ENCODE measurements around the gene NISCH.

The NISCH gene

DNA sequence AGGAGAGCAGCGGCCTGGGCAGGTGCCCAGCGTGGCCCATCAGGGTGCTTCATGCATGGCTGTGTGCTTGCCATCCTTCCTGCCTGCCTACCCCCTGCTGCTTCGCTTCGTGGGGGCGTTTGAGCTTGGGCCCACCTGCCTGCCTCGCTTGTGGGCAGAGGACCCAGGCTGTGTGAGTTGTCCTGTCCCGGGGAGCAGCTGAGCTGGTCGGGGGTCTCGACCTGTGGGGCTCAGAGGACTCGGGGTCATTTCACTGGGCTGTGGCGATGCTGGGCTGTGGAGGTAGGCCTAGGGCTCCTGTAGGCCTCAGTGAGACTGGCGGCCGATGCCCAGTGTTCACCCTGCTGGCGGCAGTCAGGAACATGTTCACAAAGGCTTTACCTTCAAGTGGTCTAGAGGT is 27.7 kb downstream of the NISCH start:
- TF ChIP-seq CTCF (IDR thresholded peaks at IDR 0.05; ENCODE audit: low read depth, low read length), result no peak
- DNase-seq (ENCODE audit: extremely low read depth, low read depth), result no peak

DNA sequence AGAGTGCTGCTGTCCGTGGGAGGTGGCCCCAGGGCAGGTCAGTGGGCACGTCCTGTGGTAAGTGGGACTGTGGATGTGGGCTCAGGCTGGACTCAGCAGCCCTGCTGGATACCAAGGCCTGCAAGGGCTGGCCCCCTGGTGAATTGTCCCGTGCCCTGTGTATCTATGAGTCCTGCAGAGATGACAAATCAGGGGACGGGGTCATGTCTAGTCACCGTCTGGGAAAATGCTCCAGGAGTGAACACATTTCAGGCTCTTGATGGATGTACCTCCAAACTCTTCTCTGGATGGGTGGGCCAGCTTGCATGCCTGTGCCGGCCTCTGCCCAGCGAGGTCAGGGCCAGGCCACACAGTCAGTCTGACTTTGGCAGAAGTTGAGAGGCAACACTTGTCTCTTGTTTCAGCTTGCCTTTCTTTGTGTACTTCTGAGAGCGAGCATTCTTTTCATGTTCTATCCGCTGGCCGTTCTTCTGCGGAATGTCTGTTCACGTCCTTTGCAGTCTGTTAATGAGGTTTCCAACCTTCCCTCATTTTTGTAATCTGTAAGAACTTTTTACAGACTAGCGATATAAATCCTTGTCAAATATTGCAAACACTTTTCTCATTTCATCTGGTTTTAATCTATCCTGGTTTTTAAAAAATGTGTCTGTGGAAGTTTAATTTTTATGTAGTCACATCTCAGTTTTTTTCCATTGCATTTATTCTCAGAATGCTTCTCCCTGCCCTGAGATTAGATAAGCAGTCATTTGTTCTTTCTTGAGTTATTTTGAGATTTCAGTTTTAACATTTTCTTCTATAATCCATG is 28.4 kb downstream of the NISCH start:
- DNase-seq (ENCODE audit: extremely low read depth, low read depth), result no peak
- TF ChIP-seq CTCF (IDR thresholded peaks at IDR 0.05; ENCODE audit: low read depth, low read length), result no peak

DNA sequence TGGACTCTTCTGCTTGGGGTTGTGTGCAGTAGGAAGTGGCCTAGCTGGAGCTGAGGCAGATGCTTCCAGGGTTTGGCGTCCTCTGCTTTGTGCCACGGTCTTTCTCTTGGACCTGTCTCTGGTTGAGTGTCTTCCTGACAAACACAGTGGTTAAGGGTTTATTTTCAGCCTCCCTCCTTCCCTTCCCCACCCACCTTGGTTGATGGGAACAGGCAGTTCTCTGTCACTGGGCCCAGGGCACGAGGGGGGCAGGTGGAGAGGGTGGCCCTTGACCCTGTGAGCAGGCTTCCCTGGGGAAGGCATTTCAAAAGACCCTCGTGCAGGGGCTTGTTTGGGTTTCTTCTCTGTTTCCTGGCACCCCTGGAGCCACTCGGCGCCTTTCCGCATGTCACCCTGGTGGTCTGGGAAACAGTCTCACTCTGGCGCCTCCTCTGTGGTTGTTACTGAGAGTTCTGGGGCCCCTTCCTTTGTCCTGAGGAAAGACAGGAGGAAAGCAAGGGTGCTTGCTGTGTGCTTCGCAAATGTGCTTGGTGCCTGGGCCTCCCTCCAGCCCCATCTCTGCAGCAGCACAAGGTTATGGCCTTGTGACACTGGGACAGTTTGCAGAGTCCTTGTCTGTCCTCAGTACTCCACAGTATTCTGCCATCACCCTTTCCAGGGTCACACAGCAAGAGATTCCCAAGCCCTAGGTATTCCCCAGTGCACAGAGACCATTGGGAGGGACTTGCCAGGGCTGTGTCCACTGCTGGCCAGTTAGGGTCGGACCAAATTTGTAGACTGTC is 29.5 kb downstream of the NISCH start:
- no peak for TF ChIP-seq CTCF (IDR thresholded peaks at IDR 0.05; ENCODE audit: low read depth, low read length)
- DNase-seq (ENCODE audit: extremely low read depth, low read depth), result no peak

DNA sequence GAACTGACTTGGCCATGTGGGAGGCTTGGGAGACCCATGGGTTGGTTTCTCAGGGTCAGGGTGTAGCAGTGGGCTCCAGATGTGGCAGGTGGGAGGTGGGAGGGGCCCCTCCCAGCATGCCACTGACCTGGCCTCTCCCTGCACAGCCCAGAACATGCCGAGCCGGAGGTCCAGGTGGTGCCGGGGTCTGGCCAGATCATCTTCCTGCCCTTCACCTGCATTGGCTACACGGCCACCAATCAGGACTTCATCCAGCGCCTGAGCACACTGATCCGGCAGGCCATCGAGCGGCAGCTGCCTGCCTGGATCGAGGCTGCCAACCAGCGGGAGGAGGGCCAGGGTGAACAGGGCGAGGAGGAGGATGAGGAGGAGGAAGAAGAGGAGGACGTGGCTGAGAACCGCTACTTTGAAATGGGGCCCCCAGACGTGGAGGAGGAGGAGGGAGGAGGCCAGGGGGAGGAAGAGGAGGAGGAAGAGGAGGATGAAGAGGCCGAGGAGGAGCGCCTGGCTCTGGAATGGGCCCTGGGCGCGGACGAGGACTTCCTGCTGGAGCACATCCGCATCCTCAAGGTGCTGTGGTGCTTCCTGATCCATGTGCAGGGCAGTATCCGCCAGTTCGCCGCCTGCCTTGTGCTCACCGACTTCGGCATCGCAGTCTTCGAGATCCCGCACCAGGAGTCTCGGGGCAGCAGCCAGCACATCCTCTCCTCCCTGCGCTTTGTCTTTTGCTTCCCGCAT is 31.8 kb downstream of the NISCH start:
- TF ChIP-seq CTCF (IDR thresholded peaks at IDR 0.05; ENCODE audit: low read depth, low read length), result no peak
- DNase-seq (ENCODE audit: extremely low read depth, low read depth), result no peak

DNA sequence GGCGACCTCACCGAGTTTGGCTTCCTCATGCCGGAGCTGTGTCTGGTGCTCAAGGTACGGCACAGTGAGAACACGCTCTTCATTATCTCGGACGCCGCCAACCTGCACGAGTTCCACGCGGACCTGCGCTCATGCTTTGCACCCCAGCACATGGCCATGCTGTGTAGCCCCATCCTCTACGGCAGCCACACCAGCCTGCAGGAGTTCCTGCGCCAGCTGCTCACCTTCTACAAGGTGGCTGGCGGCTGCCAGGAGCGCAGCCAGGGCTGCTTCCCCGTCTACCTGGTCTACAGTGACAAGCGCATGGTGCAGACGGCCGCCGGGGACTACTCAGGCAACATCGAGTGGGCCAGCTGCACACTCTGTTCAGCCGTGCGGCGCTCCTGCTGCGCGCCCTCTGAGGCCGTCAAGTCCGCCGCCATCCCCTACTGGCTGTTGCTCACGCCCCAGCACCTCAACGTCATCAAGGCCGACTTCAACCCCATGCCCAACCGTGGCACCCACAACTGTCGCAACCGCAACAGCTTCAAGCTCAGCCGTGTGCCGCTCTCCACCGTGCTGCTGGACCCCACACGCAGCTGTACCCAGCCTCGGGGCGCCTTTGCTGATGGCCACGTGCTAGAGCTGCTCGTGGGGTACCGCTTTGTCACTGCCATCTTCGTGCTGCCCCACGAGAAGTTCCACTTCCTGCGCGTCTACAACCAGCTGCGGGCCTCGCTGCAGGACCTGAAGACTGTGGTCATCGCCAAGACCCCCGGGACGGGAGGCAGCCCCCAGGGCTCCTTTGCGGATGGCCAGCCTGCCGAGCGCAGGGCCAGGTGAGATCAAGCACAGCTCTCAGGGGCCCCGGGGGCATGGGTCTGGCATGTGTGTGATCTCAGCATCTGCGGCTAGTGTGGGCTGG is 32.6 kb downstream of the NISCH start:
- no peak for DNase-seq (ENCODE audit: extremely low read depth, low read depth)

GRCh38 chr3:52488746-52489145 is 33.3 kb downstream of the NISCH start:
- DNase-seq (ENCODE audit: extremely low read depth, low read depth), result no peak
- no peak for TF ChIP-seq CTCF (IDR thresholded peaks at IDR 0.05; ENCODE audit: low read depth, low read length)

More for the DNA sequence above, 32.6 kb downstream of the NISCH start:
- no peak for TF ChIP-seq CTCF (IDR thresholded peaks at IDR 0.05; ENCODE audit: low read depth, low read length)

Measured in AG09319 (cell line).